ENCODE data around the gene HTR1A. TPM values are rescaled to one million over a fixed set of nuclear protein-coding genes. Genes with fewer than 3 reads are reported as not detected.

Gene HTR1A
- total RNA-seq, 1 donor = not detected

DNA sequence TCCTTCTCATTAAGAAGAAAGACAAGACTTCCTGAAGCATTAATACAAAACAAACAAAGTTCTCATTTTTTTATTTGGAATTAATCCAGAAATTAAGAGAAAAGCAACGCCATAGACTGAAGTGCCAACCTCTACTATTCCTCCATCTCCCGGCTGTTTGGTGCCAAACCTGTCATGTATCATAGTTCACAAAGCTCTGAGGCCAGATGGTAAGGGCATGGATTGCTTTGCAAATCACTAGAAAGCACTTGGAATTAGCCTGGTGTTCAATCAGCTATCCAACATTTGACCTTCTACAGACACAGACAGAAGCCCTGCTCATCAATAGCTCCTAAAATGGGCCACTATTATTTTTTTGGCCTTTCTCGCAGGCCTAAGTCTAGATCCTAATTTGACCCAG is 33.8 kb downstream of the HTR1A start:
- Histone ChIP-seq H3K9me3 (ENCODE audit: low read depth, low read length) (no peaks in the 10 kb centered on the region), H2AFZ (ENCODE audit: low read length) (no peak overlapping the region)

DNA sequence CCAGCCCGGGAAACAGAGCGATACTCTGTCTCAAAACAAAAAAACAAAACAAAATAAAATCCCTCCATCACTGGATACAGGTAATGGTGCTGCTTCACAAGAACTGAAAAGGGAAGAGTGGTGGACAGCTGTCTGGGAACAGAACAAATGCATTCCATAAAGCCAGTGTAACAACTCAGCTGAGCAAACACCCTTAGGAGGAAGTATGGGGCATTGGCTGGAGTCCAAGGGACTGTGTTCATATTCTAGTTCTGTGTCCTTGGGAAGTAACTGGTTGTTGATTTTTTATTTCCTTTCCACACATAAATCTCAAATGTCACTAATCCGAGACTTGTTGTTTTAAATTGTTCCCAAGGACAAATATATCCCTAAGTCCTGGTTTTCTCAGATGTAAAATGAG is 38.3 kb downstream of the HTR1A start:
- Histone ChIP-seq H3K36me3 (ENCODE audit: insufficient read depth, low read length) (no peaks in the 10 kb centered on the region), H3K4me2 (ENCODE audit: insufficient read depth, low read length) (no peak overlapping the region), H4K20me1 (ENCODE audit: insufficient read depth, low read length) (no peaks in the 10 kb centered on the region), H3K27ac (ENCODE audit: low read depth, low read length) (no peak overlapping the region), H3K4me1 (ENCODE audit: insufficient read depth, low read length) (no peaks in the 10 kb centered on the region), H3K79me2 (ENCODE audit: insufficient read depth, low read length) (no peaks in the 10 kb centered on the region), H3K4me3 (ENCODE audit: insufficient read depth, low read length) (no peak overlapping the region), H2AFZ (ENCODE audit: low read length) (no peak overlapping the region), H3K9me3 (ENCODE audit: low read depth, low read length) (no peaks in the 10 kb centered on the region), H3K27me3 (ENCODE audit: insufficient read depth, low read length) (no peaks in the 10 kb centered on the region)
- DNase-seq (ENCODE audit: insufficient read length, low spot score, missing footprints) = no peak
- no peak for TF ChIP-seq CTCF (IDR thresholded peaks at IDR 0.05; ENCODE audit: extremely low read depth, low read depth, low read length)

More for the DNA sequence above, 33.8 kb downstream of the HTR1A start:
- Histone ChIP-seq H3K27me3 (ENCODE audit: insufficient read depth, low read length) (no peaks in the 10 kb centered on the region), H3K4me3 (ENCODE audit: insufficient read depth, low read length) (no peak overlapping the region), H3K4me2 (ENCODE audit: insufficient read depth, low read length) (no peak overlapping the region), H3K4me1 (ENCODE audit: insufficient read depth, low read length) (no peaks in the 10 kb centered on the region), H3K79me2 (ENCODE audit: insufficient read depth, low read length) (no peaks in the 10 kb centered on the region), H4K20me1 (ENCODE audit: insufficient read depth, low read length) (no peaks in the 10 kb centered on the region), H3K36me3 (ENCODE audit: insufficient read depth, low read length) (no peaks in the 10 kb centered on the region), H3K27ac (ENCODE audit: low read depth, low read length) (no peak overlapping the region)
- no peak for DNase-seq (ENCODE audit: insufficient read length, low spot score, missing footprints)
- no peak for TF ChIP-seq CTCF (IDR thresholded peaks at IDR 0.05; ENCODE audit: extremely low read depth, low read depth, low read length)

GRCh38 chr5:63919763-63920478 is 42.3 kb downstream of the HTR1A start:
- no peak overlapping the region for H3K4me3 ChIP-seq (ENCODE audit: insufficient read depth, low read length)
- H3K4me2 ChIP-seq (ENCODE audit: insufficient read depth, low read length) = no peak overlapping the region
- H3K9me3 ChIP-seq (ENCODE audit: low read depth, low read length) = no peaks in the 10 kb centered on the region
- no peak for DNase-seq (ENCODE audit: insufficient read length, low spot score, missing footprints)
- no peaks in the 10 kb centered on the region for H3K27me3 ChIP-seq (ENCODE audit: insufficient read depth, low read length)
- TF ChIP-seq CTCF (IDR thresholded peaks at IDR 0.05; ENCODE audit: extremely low read depth, low read depth, low read length) = no peak
- no peaks in the 10 kb centered on the region for H4K20me1 ChIP-seq (ENCODE audit: insufficient read depth, low read length)
- H2AFZ ChIP-seq (ENCODE audit: low read length) = no peak overlapping the region
- no peak overlapping the region for H3K27ac ChIP-seq (ENCODE audit: low read depth, low read length)
- no peaks in the 10 kb centered on the region for H3K4me1 ChIP-seq (ENCODE audit: insufficient read depth, low read length)
- no peaks in the 10 kb centered on the region for H3K79me2 ChIP-seq (ENCODE audit: insufficient read depth, low read length)
- H3K36me3 ChIP-seq (ENCODE audit: insufficient read depth, low read length) = no peaks in the 10 kb centered on the region

GRCh38 chr5:63916786-63917185 is 45.5 kb downstream of the HTR1A start:
- Histone ChIP-seq H3K36me3 (ENCODE audit: insufficient read depth, low read length) (no peaks in the 10 kb centered on the region), H4K20me1 (ENCODE audit: insufficient read depth, low read length) (no peaks in the 10 kb centered on the region), H3K79me2 (ENCODE audit: insufficient read depth, low read length) (no peaks in the 10 kb centered on the region), H3K9me3 (ENCODE audit: low read depth, low read length) (peaks cover 3% of the 10 kb centered on the region), H3K4me1 (ENCODE audit: insufficient read depth, low read length) (no peaks in the 10 kb centered on the region), H3K4me3 (ENCODE audit: insufficient read depth, low read length) (no peak overlapping the region), H3K27ac (ENCODE audit: low read depth, low read length) (no peak overlapping the region), H3K27me3 (ENCODE audit: insufficient read depth, low read length) (no peaks in the 10 kb centered on the region), H2AFZ (ENCODE audit: low read length) (no peak overlapping the region), H3K4me2 (ENCODE audit: insufficient read depth, low read length) (no peak overlapping the region)
- DNase-seq (ENCODE audit: insufficient read length, low spot score, missing footprints) = no peak
- TF ChIP-seq CTCF (IDR thresholded peaks at IDR 0.05; ENCODE audit: extremely low read depth, low read depth, low read length) = no peak
